Hypothalamus (tissue), 51 donors: Measurements from ENCODE around the gene ACLY.
"Not testable (repeated sequence)": the region's sequence is repeated elsewhere in the genome, so short reads cannot be mapped to it uniquely, and the experiment has no call there.

Experiments
- DNase-seq, 51 donors: peaks; one replicate each; lab custom pipeline; 2025; lab: John Stamatoyannopoulos, UW

The ACLY gene

DNA sequence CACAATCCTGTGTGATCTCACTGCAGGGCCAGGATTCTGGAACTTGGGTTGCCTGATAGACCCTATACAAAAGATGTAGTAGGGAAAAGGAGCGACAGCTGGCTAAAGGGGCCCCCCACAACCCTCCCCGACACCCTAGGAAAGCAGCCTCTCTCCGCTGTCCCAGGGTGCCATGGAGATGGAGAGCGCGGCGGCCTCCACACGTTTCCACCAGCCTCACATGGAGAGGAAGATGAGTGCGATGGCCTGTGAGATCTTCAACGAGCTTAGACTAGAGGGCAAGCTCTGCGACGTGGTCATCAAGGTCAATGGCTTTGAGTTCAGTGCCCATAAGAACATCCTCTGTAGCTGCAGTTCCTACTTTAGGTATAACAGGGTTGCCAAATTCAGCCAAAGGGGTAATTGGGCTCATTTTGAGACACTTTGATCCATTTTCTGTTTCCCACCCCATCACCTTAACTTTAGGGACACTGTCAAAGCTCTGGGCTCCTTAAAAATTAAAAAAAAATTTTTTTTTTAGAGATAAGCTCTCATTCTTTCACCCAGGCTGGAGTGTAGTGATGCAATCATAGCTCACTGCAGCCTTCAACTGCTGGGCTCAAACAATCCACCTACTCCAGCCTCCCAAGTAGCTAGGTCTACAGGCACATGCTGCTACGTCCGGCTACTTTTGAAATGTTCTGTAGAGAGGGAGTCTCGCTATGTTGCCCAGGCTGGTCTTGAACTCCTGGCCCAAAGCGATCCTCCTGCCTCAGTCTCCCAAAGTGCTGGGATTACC, 80.8 kb downstream of the ACLY start, which contains the start of gene KLHL10:
Gene KLHL10 (plus strand): TSS at position 65 of the 778 bp plus-strand sequence. CDS start 108 bp downstream, at position 173.
- DNase-seq: no peak

DNA sequence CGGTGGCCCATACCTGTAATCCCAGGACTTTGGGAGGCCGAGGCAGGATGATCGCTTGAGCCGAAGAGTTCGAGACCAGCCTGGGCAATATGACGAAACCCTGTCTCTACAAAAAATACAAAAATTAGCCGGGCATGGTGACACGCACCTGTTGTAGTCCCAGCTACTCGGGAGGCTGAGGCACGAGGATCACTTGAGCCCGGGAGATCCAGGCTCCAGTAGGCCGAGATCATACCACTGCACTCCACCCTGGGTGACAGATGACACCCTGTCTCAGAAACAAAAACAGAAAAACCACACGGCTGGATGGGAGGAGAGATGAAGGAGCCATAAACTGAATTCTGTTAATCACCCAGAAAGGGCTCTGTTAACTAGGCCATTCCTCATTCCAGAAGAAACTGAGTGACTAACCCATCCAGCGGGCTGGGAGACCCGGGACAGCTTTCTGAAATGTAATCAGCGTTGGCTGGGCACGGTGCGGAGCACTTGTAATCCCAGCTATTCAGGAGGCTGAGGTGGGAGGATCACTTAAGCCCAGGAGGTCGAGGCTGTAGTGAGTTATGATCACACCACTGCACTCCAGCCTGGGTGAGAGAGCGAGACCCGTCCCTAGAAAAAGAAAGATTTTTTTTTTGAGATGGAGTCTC, 82.1 kb downstream of the ACLY start:
- DNase-seq: no peak

DNA sequence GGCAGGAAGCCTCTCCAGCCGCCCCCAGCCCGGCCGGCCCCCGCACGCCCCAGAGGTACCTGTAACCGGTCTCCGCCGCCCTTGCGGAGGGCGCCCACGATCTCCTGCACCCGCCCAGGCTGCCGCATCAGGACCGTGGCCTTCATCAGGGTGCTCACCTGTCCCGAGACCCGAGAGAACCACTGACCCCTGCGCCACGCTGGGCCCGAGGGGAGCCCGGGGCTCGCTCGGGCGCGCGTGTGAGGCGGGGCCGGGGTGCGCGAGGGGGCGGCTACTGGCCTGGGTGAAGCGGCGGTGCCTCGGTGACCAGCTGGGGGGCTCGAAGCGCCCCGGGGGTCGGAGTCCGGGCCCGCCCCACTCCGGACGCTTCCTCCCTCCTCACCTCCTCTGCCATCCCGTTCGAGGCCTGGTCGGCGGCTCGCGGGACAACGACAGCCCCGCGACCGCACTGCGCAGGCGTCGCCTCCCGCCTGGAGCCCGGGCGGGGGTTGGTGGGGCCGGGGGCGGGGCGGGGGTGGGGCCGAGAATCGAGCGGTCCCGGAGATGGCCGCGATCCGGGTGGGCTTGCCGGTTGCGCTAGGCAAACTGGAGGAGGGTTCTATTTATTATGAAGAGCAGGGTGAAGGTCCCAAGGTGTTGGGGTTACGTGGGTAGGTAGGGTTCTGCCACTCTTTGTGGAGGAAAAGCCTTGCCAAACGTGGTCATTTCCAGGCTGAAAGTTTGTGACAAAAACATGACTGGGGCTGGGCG, 82.8 kb downstream of the ACLY start, which contains the start of gene NT5C3B:
Gene NT5C3B (minus strand): TSS at position 433 of the 750 bp plus-strand sequence. CDS start 39 bp downstream, at position 394.
- DNase-seq: peak in 45 of 51 donors; percentile 6 to 78 (median 44)

DNA sequence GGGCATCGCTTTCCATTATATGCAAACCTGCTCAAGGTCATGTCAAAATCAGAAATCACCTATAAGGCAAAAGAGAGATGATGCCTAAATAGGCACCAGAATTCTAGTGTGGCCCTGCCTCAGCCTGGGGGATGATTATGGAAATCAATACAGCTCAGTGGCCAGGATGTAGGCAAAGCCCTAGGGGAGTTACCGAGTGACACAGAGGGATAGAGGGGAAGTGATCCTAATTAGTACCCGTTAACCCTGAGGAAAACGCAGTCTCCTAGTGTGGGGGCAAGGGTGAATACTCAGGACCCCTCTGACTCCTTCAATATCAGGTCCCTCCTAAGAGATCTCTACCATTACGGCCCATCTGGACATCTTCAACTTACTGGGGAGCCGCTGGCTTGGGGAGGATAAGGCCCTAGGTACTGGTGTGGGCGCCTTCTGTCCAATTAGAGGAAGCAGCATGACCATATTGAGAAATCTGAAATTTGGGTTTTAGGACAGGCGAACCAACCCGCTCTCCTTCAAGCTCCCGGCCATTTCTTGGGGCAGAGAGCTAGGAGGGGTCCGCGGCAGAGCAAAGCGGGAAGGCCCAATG, 83.4 kb downstream of the ACLY start:
- DNase-seq: peak in 2 of 51 donors; percentile 10 to 13

DNA sequence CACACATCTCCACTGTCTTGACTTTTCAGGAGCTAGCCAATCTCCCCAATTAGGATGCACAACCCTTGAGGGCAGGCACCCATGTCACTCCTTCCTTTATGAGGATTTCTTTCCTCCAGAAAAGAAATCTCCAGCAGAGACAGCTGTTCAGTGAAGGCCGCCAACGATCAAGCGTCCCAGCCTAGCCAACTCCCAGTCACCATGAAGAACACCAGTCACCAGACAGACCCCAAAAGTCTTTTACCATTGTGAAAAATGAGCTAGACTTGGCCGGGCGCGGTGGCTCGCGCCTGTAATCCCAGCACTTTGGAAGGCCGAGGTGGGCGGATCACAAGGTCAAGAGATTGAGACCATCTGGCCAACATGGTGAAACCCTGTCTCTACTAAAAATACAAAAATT, 88.8 kb downstream of the ACLY start:
- not testable (repeated sequence) for DNase-seq

DNA sequence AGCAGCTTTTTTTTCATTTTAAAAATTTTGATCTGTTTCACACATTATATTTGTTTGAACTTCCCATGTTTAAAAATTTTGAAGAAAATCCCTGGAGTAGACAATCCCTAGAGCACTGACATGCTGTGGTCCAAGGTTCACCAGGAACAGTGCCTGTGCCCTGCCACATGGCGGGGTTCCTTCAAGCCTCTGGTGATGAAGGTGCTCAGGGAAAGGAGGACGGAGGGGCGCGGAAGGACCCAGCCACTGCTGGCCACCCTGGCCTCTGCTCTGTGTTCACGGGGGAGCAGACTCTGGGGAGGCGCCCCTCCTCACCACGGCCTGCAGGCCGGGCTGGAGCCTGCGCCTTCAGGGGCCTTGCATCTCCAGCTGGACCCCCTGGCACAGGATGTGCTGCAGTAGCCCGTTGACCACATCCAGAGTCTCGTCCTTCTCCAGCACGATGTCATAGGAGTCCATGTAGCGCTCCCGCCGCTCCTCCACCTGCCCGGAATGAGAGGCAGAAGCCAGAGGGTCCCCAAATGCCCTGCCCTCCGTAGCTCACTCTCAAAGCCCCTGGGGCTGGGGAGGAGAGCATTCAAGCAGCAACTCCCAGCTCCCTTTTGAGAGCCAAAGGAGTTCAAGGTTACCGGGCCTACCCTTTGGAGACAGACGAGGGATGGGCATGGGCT, 93.4 kb downstream of the ACLY start:
- no peak for DNase-seq

DNA sequence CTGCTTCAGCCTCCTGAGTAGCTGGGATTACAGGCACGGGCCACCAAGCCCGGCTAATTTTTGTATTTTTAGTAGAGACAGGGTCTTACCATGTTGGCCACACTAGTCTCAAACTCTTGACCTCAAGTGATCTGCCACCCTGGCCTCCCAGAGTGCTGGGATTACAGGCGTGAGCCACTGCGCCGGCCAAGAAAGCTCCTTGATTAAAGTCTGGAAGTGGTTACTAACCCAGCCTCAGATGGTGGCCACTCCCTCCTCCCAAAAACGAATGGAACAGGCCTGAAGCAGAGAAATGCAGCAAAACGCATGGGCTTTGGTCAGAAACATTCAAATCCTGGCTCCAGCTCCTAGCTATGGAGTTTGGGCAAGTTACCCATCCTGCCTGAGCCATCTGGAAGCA, 94.7 kb downstream of the ACLY start:
- no peak for DNase-seq

DNA sequence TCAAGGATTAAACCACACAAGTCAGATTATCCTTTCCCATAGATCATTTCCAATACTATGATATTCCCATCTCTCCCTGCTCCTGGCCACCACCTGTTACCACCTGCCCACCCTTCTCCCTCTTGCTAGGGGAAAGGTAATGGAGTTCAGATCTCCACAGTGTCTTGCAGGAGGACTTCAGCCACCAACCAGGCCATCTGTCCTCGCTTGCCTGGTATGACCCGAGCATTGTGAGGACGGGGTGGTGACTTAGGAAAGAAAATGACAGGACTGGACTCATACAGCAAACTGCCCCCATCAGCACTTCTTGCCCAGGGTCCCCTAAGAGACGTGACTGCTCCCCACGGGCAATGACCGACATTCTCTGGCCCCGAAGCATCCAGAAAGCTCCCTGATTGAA, 95.2 kb downstream of the ACLY start:
- no peak for DNase-seq

DNA sequence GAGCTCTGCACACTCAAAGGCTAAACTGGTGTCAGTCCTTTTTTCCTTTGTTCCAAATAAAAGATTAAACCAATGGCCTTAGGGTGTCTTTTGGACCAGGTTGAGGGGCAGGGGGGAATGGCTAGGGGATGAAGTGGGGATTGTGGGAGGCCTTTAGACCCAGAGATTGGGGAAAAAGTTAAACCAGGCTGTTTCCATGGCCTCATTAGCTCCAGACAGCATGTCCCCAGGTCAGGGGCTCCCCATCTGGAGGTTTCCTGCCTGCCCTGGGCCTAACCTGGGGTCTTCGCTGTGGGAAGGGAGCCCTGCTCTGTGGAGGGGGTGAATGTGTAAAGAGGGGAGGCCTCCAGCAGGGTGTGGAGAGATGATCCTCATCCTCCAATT, 95.6 kb downstream of the ACLY start:
- no peak for DNase-seq

DNA sequence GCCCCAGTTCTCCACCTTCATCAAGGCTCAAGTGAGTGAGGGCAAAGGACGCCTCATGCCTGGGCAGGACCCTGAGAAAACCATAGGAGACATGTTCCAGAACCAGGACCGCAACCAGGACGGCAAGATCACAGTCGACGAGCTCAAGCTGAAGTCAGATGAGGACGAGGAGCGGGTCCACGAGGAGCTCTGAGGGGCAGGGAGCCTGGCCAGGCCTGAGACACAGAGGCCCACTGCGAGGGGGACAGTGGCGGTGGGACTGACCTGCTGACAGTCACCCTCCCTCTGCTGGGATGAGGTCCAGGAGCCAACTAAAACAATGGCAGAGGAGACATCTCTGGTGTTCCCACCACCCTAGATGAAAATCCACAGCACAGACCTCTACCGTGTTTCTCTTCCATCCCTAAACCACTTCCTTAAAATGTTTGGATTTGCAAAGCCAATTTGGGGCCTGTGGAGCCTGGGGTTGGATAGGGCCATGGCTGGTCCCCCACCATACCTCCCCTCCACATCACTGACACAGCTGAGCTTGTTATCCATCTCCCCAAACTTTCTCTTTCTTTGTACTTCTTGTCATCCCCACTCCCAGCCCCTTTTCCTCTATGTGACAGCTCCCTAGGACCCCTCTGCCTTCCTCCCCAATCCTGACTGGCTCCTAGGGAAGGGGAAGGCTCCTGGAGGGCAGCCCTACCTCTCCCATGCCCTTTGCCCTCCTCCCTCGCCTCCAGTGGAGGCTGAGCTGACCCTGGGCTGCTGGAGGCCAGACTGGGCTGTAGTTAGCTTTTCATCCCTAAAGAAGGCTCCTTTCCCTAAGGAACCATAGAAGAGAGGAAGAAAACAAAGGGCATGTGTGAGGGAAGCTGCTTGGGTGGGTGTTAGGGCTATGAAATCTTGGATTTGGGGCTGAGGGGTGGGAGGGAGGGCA, 96.3 kb downstream of the ACLY start:
- no peak for DNase-seq

DNA sequence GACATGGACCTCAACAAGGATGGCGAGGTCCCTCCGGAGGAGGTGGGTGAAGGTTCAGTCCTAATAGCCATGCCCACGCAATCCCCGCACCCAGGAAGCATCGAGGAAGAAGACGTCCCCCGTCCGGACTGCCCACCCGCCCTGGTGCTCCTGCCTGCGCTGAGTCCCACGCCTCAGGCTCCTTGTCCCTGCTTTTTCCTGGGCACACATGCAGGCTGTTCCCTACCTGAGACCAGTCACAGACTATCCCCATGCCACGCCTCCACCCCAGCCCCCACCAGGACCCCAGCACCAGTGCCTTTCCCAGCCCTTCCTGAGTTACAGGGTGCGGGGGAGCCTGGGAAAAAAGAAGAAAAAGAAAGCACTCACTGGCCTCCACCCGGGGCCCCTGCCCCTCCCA, 97.0 kb downstream of the ACLY start:
- DNase-seq: no peak

DNA sequence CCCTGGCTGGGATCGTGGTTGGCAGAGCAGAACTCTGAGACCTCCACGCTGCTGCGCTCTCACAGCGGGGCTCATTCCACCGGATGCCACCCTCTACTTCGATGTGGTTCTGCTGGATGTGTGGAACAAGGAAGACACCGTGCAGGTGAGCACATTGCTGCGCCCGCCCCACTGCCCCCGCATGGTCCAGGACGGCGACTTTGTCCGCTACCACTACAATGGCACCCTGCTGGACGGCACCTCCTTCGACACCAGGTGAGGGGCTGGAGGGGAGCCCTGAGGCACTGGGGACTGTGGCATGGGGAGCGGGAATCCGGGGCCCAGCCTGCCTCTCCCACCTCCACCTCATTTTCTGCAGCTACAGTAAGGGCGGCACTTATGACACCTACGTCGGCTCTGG, 100.7 kb downstream of the ACLY start:
- DNase-seq: no peak
